Sigmoid colon (tissue), 4 donors: ENCODE data around the gene AIG1.

Experiments used
- CTCF ChIP-seq, 4 experiments: fragments of 450-650 bp in 3 of 4; fragments of 200-600 bp in 1 of 4; IDR thresholded peaks; one replicate each; pipeline ENCODE4 v1.5.1; 2016 to 2019; ENCODE audit warnings: antibody characterized with exemption in 4 of 4, mild to moderate bottlenecking in 3 of 4, moderate library complexity in 2 of 4
- EP300 ChIP-seq, 4 donors: sonication (generic); formaldehyde crosslinking; IDR thresholded peaks; one replicate each; pipeline ENCODE4 v1.6.1; 2017; ENCODE audit warnings: antibody characterized with exemption in 4 of 4

- TF ChIP-seq EP300 (IDR thresholded peaks at IDR 0.05), result no peak
- no peak for TF ChIP-seq CTCF (IDR thresholded peaks at IDR 0.05)
These were observed 163.2 kb downstream of the AIG1 start for GRCh38 chr6:143223895-143224294.
